ENCODE data around the gene PALLD. TPM values are rescaled to one million over a fixed set of nuclear protein-coding genes. Genes with fewer than 3 reads are reported as not detected.

The PALLD gene
- total and polyA plus RNA-seq, 2 donors (not counting 3 experiments of a cell fraction or from before 2014, with no cell fraction given) = 13.4 to 48.2 TPM

DNA sequence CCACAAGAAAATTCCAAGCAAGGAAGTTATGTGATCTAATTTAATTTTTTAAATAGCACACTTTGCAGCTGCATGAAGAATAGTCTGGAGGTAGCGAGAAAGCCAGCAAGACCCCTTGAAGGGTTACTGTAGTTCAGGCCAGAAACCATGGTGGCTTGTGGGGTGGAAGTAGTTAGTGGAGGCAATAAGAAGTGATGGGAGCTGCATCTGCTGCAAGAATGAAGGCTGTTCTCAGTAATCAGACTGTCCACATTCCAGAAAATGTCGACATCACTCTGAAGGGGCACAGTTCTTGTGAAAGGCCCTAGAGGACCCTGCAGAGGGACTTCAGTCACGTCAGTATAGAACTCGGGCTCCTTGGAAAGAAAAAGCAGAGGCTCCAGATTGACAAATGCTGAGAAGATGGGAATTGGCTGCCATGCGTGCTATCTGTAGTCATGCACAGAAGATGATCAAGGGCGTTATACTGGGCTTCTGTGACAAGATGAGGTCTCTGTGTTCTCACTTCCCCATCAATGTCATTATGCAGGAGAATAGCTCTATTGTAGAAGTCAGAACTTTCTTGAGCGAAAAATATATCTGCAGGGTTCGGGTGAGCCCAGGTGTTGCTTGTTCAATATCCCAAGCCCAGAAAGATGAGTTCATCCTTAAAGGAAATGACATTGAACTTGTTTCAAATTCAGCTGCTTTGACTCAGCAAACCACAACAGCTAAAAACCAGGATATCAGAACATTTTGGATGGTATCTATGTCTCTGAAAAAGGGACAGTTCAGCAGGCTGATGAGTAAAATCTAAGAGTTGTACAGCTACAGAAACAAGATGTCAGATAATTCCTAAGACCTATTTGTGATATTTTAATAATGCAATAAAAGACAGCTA lies 259.0 kb downstream of the PALLD start:
- Histone ChIP-seq H4K20me1 (replicated peaks; ENCODE audit: control insufficient read depth, extremely low read depth, insufficient read depth, low read length) (no peaks in the 10 kb centered on the region), H3K27ac (ENCODE audit: insufficient read depth, low read depth, low read length) (no peak overlapping the region), H3K79me2 (ENCODE audit: control insufficient read depth, insufficient read depth, low read length) (no peaks in the 10 kb centered on the region), H3K4me1 (ENCODE audit: control insufficient read depth, extremely low read depth, insufficient read depth, low read length) (no peaks in the 10 kb centered on the region), H3K27me3 (ENCODE audit: control insufficient read depth in 2 of 2, insufficient read depth in 2 of 2, low read length in 2 of 2) (no peaks in the 10 kb centered on the region), H2AFZ (ENCODE audit: low read depth, low read length) (no peak overlapping the region), H3K4me2 (ENCODE audit: insufficient read depth, low read length) (no peak overlapping the region), H3K9me3 (replicated peaks; ENCODE audit: control insufficient read depth, insufficient read depth, low read length) (no peaks in the 10 kb centered on the region), H3K36me3 (ENCODE audit: control insufficient read depth in 2 of 2, extremely low read depth in 1 of 2, insufficient read depth in 2 of 2, low read length in 2 of 2) (no peaks in the 10 kb centered on the region), H3K9ac (replicated peaks; ENCODE audit: extremely low read depth, insufficient read depth, low read length) (no peak overlapping the region), H3K9me1 (replicated peaks; ENCODE audit: control insufficient read depth, extremely low read depth, insufficient read depth, low read length) (no peaks in the 10 kb centered on the region), H3K4me3 (replicated peaks in 1 of 3; ENCODE audit: insufficient read depth in 1 of 3, low read depth in 1 of 3, low read length in 3 of 3) (no peak overlapping the region)
- DNase-seq (ENCODE audit: low read depth, low spot score) = no peak
- dilution Hi-C loops (cut with MboI; ENCODE audit: extremely low pct_ligation_motif_present, low sequenced_read_pairs) (no loop called here), intact Hi-C loops (cut with micrococcal nuclease) (no loop called here)
- FAIRE-seq = no peak
- ChIA-PET CTCF (no interaction called here), POLR2A (no interaction called here)
- TF ChIP-seq POLR2A (IDR thresholded peaks at IDR 0.05; ENCODE audit: low read depth, low read length) = no peak
- TF ChIP-seq JUN (IDR thresholded peaks at IDR 0.05; ENCODE audit: borderline replicate concordance, insufficient read depth, insufficient read length, low read depth) = no peak
- TF ChIP-seq FOS (IDR thresholded peaks at IDR 0.05; ENCODE audit: borderline replicate concordance, insufficient read depth, low read length) = no peak
- TF ChIP-seq, protein P1, sequence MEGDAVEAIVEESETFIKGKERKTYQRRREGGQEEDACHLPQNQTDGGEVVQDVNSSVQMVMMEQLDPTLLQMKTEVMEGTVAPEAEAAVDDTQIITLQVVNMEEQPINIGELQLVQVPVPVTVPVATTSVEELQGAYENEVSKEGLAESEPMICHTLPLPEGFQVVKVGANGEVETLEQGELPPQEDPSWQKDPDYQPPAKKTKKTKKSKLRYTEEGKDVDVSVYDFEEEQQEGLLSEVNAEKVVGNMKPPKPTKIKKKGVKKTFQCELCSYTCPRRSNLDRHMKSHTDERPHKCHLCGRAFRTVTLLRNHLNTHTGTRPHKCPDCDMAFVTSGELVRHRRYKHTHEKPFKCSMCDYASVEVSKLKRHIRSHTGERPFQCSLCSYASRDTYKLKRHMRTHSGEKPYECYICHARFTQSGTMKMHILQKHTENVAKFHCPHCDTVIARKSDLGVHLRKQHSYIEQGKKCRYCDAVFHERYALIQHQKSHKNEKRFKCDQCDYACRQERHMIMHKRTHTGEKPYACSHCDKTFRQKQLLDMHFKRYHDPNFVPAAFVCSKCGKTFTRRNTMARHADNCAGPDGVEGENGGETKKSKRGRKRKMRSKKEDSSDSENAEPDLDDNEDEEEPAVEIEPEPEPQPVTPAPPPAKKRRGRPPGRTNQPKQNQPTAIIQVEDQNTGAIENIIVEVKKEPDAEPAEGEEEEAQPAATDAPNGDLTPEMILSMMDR (IDR thresholded peaks at IDR 0.05; ENCODE audit: extremely low read depth in 1 of 2, insufficient read depth in 1 of 2, low read depth in 1 of 2, low read length in 2 of 2) = no peak
- no peak for TF ChIP-seq GATA2 (IDR thresholded peaks at IDR 0.05; ENCODE audit: insufficient read depth, insufficient read length, low read depth, low read length)
- no peak for TF ChIP-seq EZH2 (IDR thresholded peaks at IDR 0.05; ENCODE audit: borderline replicate concordance, low read depth, low read length, severe bottlenecking)
- TF ChIP-seq, protein P2, sequence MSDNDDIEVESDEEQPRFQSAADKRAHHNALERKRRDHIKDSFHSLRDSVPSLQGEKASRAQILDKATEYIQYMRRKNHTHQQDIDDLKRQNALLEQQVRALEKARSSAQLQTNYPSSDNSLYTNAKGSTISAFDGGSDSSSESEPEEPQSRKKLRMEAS (IDR thresholded peaks at IDR 0.05; ENCODE audit: insufficient read depth, insufficient read length) = no peak
- no peak for TF ChIP-seq MYC (IDR thresholded peaks at IDR 0.05; ENCODE audit: low read depth, low read length)
- TF ChIP-seq POLR2AphosphoS5 (IDR thresholded peaks at IDR 0.05; ENCODE audit: insufficient read depth, low read depth, low read length) = no peak
- BruUV-seq (replicated peaks) = no TSS peak

All from endothelial cell of umbilical vein (primary cell).